CD4-positive, alpha-beta memory T cell (primary cell): ENCODE measurements around the gene GLRX5. TPM values are rescaled to one million over a fixed set of nuclear protein-coding genes. Genes with fewer than 3 reads are reported as not detected.

ENCODE experiments used
- CTCF ChIA-PET: fragments of 350-600 bp; sonication (Branson Sonifier 250); formaldehyde crosslinking; loops from one replicate; lab custom pipeline; 2021; ENCODE audit warnings: inconsistent platforms; ENCODE audit not compliant: partially characterized antibody; lab: Charles Lee
- POLR2A ChIA-PET: fragments of 350-600 bp; sonication (Branson Sonifier 250); formaldehyde crosslinking; loops from one replicate; lab custom pipeline; 2021; ENCODE audit not compliant: partially characterized antibody; lab: Charles Lee
- DNase-seq, 5 donors: peaks; one replicate each; pipeline versions ENCODE4 v3.0.0 to v3.0.0-alpha.2; 2020 to 2022; ENCODE audit warnings: mixed read lengths in 1 of 5
- H3K27ac ChIP-seq: one replicate; pipeline ENCODE4 v1.7.0; 2013; ENCODE audit warnings: low read depth, low read length
- H3K27me3 ChIP-seq: 2 replicates; pipeline ENCODE4 v1.7.0; 2013; ENCODE audit warnings: mild to moderate bottlenecking, low read length, moderate library complexity; ENCODE audit not compliant: insufficient read depth
- H3K36me3 ChIP-seq: 2 replicates; pipeline ENCODE4 v1.7.0; 2013; ENCODE audit warnings: mild to moderate bottlenecking, low read length, moderate library complexity; ENCODE audit not compliant: insufficient read depth
- H3K4me1 ChIP-seq: 2 replicates; pipeline ENCODE4 v1.7.0; 2013; ENCODE audit warnings: mild to moderate bottlenecking, low read length, moderate library complexity; ENCODE audit not compliant: insufficient read depth
- H3K4me3 ChIP-seq, 2 donors: one replicate each; pipeline ENCODE4 v1.7.0; 2013; ENCODE audit warnings: low read length in 2 of 2, mild to moderate bottlenecking in 1 of 2
- H3K9me3 ChIP-seq, 2 donors: one replicate each; pipeline ENCODE4 v1.7.0; 2013; ENCODE audit warnings: low read length in 2 of 2, control low read depth in 1 of 2; ENCODE audit not compliant: control insufficient read depth in 1 of 2
- H3K27ac Mint-ChIP-seq, 7 donors: one replicate each; pipeline ENCODE4 v1.8.0; 2020 to 2021; ENCODE audit warnings: mixed read lengths in 7 of 7, mild to moderate bottlenecking in 6 of 7, inconsistent platforms in 3 of 7, moderate library complexity in 3 of 7
- H3K27me3 Mint-ChIP-seq, 2 donors: one replicate each; pipeline ENCODE4 v1.8.0; 2020 to 2021; ENCODE audit warnings: mixed read lengths in 2 of 2
- H3K36me3 Mint-ChIP-seq, 2 donors: one replicate each; pipeline ENCODE4 v1.8.0; 2020 to 2021; ENCODE audit warnings: mixed read lengths in 2 of 2, inconsistent platforms in 1 of 2, mild to moderate bottlenecking in 1 of 2
- H3K4me1 Mint-ChIP-seq, 4 donors: one replicate each; pipeline ENCODE4 v1.8.0; 2020 to 2021; ENCODE audit warnings: mixed read lengths in 4 of 4, mild to moderate bottlenecking in 1 of 4
- H3K4me3 Mint-ChIP-seq, 8 donors: one replicate each; pipeline ENCODE4 v1.8.0; 2020 to 2021; ENCODE audit warnings: mixed read lengths in 8 of 8, mild to moderate bottlenecking in 7 of 8, moderate library complexity in 6 of 8, inconsistent platforms in 3 of 8
- H3K9me3 Mint-ChIP-seq, 8 donors: one replicate each; pipeline ENCODE4 v1.8.0; 2020 to 2021; ENCODE audit warnings: mixed read lengths in 8 of 8, mild to moderate bottlenecking in 5 of 8, inconsistent platforms in 3 of 8, moderate library complexity in 1 of 8
- intact Hi-C: fragments of 100-400 bp; cut with micrococcal nuclease; formaldehyde crosslinking; loops from one replicate; pipeline ENCODE4 v1.15.1; 2023
- polyA plus RNA-seq, 2 donors: library from polyadenylated mRNA; unstranded; fragments of 300-500 nt; fragmentation: Illumina TruSeq; gene quantifications; one replicate each; pipeline ENCODE4 v1.2.3, GENCODE V29; 2021
- total RNA-seq, 2 experiments: library from RNA; stranded (reverse); gene quantifications; one replicate each; pipeline ENCODE4 v1.2.3, GENCODE V29; 2021

GLRX5 gene
- total and polyA plus RNA-seq, 4 experiments from 2014 or later = 17.6 to 74.7 (median 39.5) TPM

DNA sequence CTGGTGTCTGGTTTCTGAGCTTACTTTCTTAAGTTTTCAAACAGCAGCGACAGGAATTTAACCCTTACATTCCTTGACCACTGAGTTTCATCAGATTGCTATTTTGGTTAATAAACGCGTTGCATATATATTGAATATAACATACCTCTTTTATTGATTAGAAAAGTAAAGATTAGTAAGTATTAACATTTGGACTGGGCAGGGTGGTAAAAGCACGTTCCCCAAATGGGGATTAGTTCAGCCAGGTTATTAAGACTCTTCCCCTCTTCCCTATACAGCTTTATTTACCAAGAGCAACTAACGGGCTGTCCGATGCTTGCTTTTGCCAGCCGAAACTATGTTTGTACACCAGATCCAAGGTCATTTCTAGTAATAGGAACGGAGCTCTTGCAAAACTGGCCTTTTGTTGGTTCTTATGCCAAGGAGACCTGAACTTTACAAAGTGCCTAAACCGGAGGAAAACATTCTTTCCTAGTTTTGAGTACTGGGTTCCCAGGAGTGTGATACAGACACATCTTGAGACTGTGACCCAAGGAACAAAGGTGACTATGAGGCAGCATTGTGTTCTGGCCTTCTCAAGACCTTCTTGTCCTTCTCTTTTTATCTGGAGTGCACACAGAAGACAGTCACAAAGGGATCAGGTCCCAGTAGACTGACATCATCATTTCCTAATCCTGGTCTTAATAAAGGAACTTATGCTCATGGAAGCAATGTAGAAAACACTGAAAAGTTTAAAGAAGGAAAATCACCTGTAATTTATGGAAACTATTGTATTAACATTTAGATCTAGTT is 2.6 kb downstream of the GLRX5 start:
- intact Hi-C loops = no loop called here

DNA sequence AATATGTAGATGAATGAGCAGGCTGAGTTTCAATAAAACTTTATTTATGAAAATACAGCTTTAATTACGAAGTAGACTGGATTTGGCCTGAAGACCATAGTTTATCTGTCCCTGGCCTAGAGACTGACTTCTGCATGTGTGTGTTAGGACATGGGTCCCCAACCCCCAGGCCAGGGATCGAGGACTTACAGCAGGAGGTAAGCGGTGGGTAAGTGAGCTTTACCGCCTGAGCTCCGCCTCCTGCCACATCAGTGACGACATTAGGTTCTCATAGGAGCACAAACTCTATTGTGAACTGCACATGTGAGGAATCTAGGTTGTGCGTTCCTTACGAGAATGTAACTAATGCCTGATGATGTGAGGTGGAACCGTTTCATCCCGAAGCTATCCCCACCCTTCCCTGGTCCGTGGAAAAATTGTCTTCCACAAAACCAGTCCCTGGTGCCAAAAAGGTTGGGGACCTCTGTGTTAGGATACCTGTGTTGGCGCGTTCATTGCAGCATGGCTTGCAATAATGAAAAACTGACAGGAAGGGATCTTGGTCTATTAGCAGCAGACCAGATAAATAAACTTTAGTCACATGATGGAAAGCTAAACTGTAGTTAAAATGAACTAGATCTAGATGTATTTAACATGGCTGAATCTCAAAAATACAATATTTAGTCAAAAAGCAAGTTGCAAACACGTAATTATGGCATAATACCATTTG is 4.1 kb downstream of the GLRX5 start:
- ChIA-PET CTCF (interaction anchor here (1.3 to 25.2 kb wide), 3 partner anchors 11 to 86 kb away, joined by 3 to 845 read pairs (median 11); no protein-coding TSS in a partner anchor), POLR2A (no interaction called here)
- Histone ChIP-seq H3K36me3 (no peaks in the 10 kb centered on the region), H3K4me1 (peaks cover 19% of the 10 kb centered on the region), H3K27ac (no peak overlapping the region), H3K4me3 (no peak overlapping the region), H3K9me3 (no peaks in the 10 kb centered on the region), H3K27me3 (no peaks in the 10 kb centered on the region)
- DNase-seq = no peak
- Mint-ChIP-seq H3K27me3 (no peaks in the 10 kb centered on the region), H3K27ac (peak overlapping the region in 1 of 7 donors; percentile 41), H3K36me3 (peaks cover 0 to 9% of the 10 kb centered on the region in 2 donors), H3K9me3 (peaks cover 0 to 3% (median 0%) of the 10 kb centered on the region in 8 donors), H3K4me3 (no peak overlapping the region), H3K4me1 (peaks cover 30 to 51% (median 40%) of the 10 kb centered on the region in 4 donors)
- intact Hi-C loops = no loop called here

More for the DNA sequence above, 2.6 kb downstream of the GLRX5 start:
- Histone ChIP-seq H3K4me1 (peaks cover 33% of the 10 kb centered on the region), H3K36me3 (no peaks in the 10 kb centered on the region), H3K4me3 (no peak overlapping the region), H3K27me3 (no peaks in the 10 kb centered on the region), H3K9me3 (no peaks in the 10 kb centered on the region), H3K27ac (no peak overlapping the region)
- no peak for DNase-seq
- Mint-ChIP-seq H3K36me3 (peaks cover 0 to 9% of the 10 kb centered on the region in 2 donors), H3K9me3 (peaks cover 0 to 3% (median 0%) of the 10 kb centered on the region in 8 donors), H3K4me1 (peaks cover 40 to 65% (median 53%) of the 10 kb centered on the region in 4 donors), H3K27me3 (no peaks in the 10 kb centered on the region), H3K4me3 (peak overlapping the region in 1 of 8 donors; percentile 26), H3K27ac (no peak overlapping the region)
- ChIA-PET CTCF (interaction anchor here (0.7 to 25.2 kb wide), 5 partner anchors 10 to 110 kb away, joined by 3 to 845 read pairs (median 4); no protein-coding TSS in a partner anchor), POLR2A (no interaction called here)

DNA sequence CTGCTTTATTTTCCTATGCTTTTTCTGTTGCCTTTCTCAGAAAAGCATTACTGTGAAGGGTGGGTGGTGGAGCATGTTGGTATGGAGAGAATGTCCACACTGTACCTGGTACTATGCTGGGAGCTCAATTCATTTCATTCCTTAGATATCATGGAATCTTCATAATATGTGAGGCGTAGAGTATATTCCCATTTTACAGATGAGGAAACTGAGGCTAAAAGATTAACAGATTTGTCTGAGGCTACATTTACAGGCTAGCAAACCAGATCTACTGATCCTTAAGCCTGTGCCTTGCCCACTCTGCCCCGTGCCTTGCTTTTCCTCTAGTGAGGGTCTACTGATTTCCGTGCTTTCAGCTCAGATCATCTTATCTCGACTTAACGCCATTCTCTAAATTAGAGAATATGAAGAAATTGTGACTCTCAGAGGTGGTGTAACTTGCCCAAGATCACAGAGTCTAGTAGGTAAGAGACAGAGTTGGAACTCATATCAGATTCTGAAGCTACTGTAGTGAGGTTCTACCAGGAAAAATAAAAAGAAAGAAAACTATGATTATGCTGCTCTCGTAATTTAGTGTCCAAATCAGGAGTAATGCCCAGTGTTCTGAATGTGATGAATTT is 5.5 kb downstream of the GLRX5 start:
- Histone ChIP-seq H3K4me1 (peaks cover 18% of the 10 kb centered on the region), H3K4me3 (no peak overlapping the region), H3K27ac (no peak overlapping the region), H3K27me3 (no peaks in the 10 kb centered on the region), H3K36me3 (no peaks in the 10 kb centered on the region), H3K9me3 (no peaks in the 10 kb centered on the region)
- intact Hi-C loops = no loop called here
- Mint-ChIP-seq H3K9me3 (no peaks in the 10 kb centered on the region), H3K36me3 (peaks cover 9 to 14% of the 10 kb centered on the region in 2 donors), H3K4me3 (no peak overlapping the region), H3K27me3 (no peaks in the 10 kb centered on the region), H3K4me1 (peaks cover 30 to 49% (median 34%) of the 10 kb centered on the region in 4 donors), H3K27ac (peak overlapping the region in 1 of 7 donors; percentile 65)
- no peak for DNase-seq
- ChIA-PET CTCF (interaction anchor here (3.1 to 25.2 kb wide), 2 partner anchors 13 to 87 kb away, joined by 11 to 845 read pairs; no protein-coding TSS in a partner anchor), POLR2A (no interaction called here)

DNA sequence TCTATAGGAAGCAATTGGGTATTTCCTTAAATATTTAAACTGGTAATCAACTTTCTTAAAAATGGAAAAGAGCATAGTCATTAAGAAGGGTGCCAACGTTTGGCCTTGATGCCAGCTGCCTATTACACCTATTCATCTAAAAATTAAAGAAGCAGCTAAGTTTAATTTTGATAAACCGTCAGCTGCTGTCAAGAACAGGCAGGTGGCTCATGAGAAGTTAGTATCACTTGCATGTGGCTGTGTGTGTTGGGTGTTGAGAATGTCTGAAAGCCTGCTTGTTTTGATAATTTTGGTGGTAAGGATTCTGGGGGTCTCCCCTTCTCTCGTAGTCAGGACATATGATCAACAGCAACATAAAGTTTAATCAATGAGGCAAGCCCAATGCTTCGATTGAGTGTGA is 6.5 kb downstream of the GLRX5 start:
- ChIA-PET CTCF (interaction anchor here (1.4 to 25.2 kb wide), 3 partner anchors 14 to 88 kb away, joined by 3 to 845 read pairs (median 11); no protein-coding TSS in a partner anchor), POLR2A (no interaction called here)
- Mint-ChIP-seq H3K4me1 (peaks cover 20 to 39% (median 24%) of the 10 kb centered on the region in 4 donors), H3K9me3 (no peaks in the 10 kb centered on the region), H3K36me3 (peaks cover 9 to 12% of the 10 kb centered on the region in 2 donors), H3K4me3 (no peak overlapping the region), H3K27me3 (no peaks in the 10 kb centered on the region), H3K27ac (no peak overlapping the region)
- no peak for DNase-seq
- Histone ChIP-seq H3K27ac (no peak overlapping the region), H3K27me3 (no peaks in the 10 kb centered on the region), H3K4me3 (no peak overlapping the region), H3K4me1 (peaks cover 8% of the 10 kb centered on the region), H3K36me3 (no peaks in the 10 kb centered on the region), H3K9me3 (no peaks in the 10 kb centered on the region)
- intact Hi-C loops = no loop called here

DNA sequence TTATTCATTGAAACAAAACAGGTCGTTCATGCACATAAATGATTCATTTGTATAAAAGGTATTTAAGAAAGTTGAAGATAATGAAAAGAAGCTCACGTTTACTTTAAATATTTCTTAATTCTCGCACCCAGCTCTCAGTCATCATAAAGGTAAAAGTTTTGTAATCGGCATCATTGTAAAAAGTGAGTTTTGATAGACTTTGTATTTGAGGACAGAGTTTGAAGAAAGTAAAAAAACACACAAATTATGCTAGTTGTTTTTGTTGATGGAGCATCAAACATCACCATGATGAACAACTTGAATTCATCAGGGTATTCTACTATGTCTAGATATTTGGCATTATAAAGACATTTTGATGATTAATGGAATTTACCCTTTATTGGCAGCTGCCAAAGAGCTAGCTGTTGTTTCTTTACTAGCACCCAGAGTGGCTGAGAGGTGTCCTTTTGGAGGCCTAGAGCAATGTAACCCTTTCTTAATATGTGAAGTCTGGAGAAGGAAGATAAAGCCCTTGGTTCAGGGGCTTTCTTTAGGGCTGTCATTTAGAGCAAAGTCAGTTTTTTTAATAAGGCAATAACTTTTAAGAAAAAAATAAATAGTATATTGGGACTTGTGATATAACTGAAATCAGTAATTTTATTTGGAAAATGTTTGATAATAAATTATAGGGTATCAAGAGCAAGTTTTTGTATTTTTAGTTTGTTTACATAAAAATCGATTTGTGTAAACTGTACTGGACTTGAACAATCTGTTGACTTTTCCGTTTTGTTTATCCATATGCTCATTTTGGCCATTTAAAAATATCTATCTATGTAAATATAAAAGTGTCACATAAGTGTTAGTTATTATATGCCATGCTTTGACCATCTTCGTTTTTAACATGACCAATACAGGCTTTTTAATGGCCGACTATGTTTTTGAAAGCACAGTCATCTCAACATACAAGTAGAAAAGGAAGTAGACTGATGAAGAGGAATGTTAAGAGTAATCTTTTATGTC is 7.4 kb downstream of the GLRX5 start:
- Histone ChIP-seq H3K36me3 (no peaks in the 10 kb centered on the region), H3K27me3 (no peaks in the 10 kb centered on the region), H3K27ac (no peak overlapping the region), H3K4me3 (no peak overlapping the region), H3K9me3 (no peaks in the 10 kb centered on the region), H3K4me1 (peaks cover 5% of the 10 kb centered on the region)
- ChIA-PET CTCF (interaction anchor here (1.4 to 25.2 kb wide), 3 partner anchors 15 to 89 kb away, joined by 3 to 845 read pairs (median 11); no protein-coding TSS in a partner anchor), POLR2A (no interaction called here)
- peaks cover 13 to 34% (median 17%) of the 10 kb centered on the region in 4 donors for H3K4me1 Mint-ChIP-seq
- no peak overlapping the region for H3K27ac Mint-ChIP-seq
- no peaks in the 10 kb centered on the region for H3K27me3 Mint-ChIP-seq
- intact Hi-C loops = no loop called here
- no peak for DNase-seq
- no peak overlapping the region for H3K4me3 Mint-ChIP-seq
- H3K9me3 Mint-ChIP-seq = no peaks in the 10 kb centered on the region
- peaks cover 9 to 12% of the 10 kb centered on the region in 2 donors for H3K36me3 Mint-ChIP-seq

DNA sequence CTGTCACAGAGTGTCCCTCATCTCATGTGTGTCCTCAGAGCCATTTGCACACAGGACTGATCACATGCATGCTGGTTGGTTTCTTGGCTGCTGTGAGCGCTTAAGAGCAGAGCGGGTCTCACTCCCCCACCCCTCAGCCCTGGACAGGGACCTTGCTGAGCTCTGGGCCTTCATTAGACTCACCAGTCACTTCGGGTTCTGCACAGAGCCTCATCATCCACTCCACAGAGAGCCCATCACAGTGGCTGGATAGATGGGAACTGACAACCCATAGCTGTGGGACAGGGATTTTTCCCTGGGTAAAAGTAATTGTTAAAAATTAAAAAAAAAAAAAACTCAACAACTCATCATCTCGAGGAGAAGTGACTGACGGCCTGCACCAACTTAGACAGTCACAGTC is 8.2 kb downstream of the GLRX5 start:
- DNase-seq = no peak
- no peak overlapping the region for H3K4me3 Mint-ChIP-seq
- CTCF ChIA-PET = interaction anchor here (2.2 kb wide), 1 partner anchor 101 kb away, joined by 10 read pairs; no protein-coding TSS in a partner anchor
- no peak overlapping the region for H3K27ac Mint-ChIP-seq
- Histone ChIP-seq H3K9me3 (no peaks in the 10 kb centered on the region), H3K4me3 (no peak overlapping the region), H3K36me3 (no peaks in the 10 kb centered on the region), H3K27ac (no peak overlapping the region), H3K27me3 (no peaks in the 10 kb centered on the region), H3K4me1 (peaks cover 5% of the 10 kb centered on the region)
- POLR2A ChIA-PET = no interaction called here
- no peaks in the 10 kb centered on the region for H3K27me3 Mint-ChIP-seq
- peaks cover 9 to 28% (median 11%) of the 10 kb centered on the region in 4 donors for H3K4me1 Mint-ChIP-seq
- intact Hi-C loops = no loop called here
- peaks cover 12% of the 10 kb centered on the region in 2 donors for H3K36me3 Mint-ChIP-seq
- H3K9me3 Mint-ChIP-seq = no peaks in the 10 kb centered on the region
